Activated CD8-positive, alpha-beta T cell treated with anti-CD3 and anti-CD28 coated beads for 36 hours (primary cell): ENCODE measurements around the gene HSD11B1. TPM values are rescaled to one million over a fixed set of nuclear protein-coding genes. Genes with fewer than 3 reads are reported as not detected.

ENCODE experiments used
- ATAC-seq: fragments of 200-7000 bp; cut with Tn5 transposase; one replicate; pipeline ENCODE4 v1.10.0; 2021; ENCODE audit warnings: mild to moderate bottlenecking, moderate library complexity
- CTCF ChIA-PET: fragments of 350-600 bp; sonication (Branson Sonifier 250); formaldehyde crosslinking; loops from one replicate; lab custom pipeline; 2021; ENCODE audit warnings: antibody characterized with exemption; lab: Charles Lee
- POLR2A ChIA-PET: fragments of 350-600 bp; sonication (Branson Sonifier 250); formaldehyde crosslinking; loops from one replicate; lab custom pipeline; 2021; ENCODE audit warnings: antibody characterized with exemption; lab: Charles Lee
- DNase-seq: peaks from one replicate; pipeline ENCODE4 v3.0.0-alpha.2; 2020
- H3K27ac Mint-ChIP-seq: one replicate; pipeline ENCODE4 v1.8.0; 2021; ENCODE audit warnings: mild to moderate bottlenecking, mixed read lengths
- H3K27me3 Mint-ChIP-seq: one replicate; pipeline ENCODE4 v1.8.0; 2021; ENCODE audit warnings: mixed read lengths
- H3K36me3 Mint-ChIP-seq: one replicate; pipeline ENCODE4 v1.8.0; 2021; ENCODE audit warnings: low read depth, mixed read lengths
- H3K4me1 Mint-ChIP-seq: one replicate; pipeline ENCODE4 v1.8.0; 2021; ENCODE audit warnings: low read depth, mixed read lengths
- H3K4me3 Mint-ChIP-seq: one replicate; pipeline ENCODE4 v1.8.0; 2021; ENCODE audit warnings: mild to moderate bottlenecking, moderate library complexity, mixed read lengths
- H3K9me3 Mint-ChIP-seq: one replicate; pipeline ENCODE4 v1.8.0; 2021; ENCODE audit warnings: mixed read lengths
- CTCF ChIP-seq: fragments of 200-600 bp; IDR thresholded peaks from one replicate; pipeline ENCODE4 v1.8.0; 2022; ENCODE audit warnings: antibody characterized with exemption, mild to moderate bottlenecking
- intact Hi-C: fragments of 100-400 bp; cut with micrococcal nuclease; formaldehyde crosslinking; loops from one replicate; pipeline ENCODE4 v1.10.0; 2022
- total RNA-seq, 2 experiments: library from RNA; stranded (reverse); gene quantifications; one replicate each; pipeline ENCODE4 v1.2.3, GENCODE V29; 2021

The HSD11B1 gene
- total RNA-seq, 2 experiments from 2014 or later, result 0.47 to 0.59 TPM

DNA sequence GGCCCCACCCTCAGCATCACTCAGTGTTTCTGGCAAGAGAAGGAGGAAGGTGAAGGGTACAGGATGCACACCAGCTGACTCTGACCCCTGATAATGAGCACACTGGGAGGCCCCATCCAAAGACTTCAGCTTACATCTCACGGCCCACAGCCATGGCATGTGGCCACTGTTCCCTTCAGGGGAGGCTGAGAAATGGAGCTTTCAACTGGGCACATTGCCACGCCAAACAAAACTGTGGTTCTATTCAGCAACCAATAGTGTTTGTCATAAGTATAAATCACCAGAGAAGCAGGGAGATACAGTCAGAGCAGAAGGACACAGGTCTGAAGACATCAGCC is 38.5 kb downstream of the HSD11B1 start:
- ChIA-PET CTCF (interaction anchor here (0.7 to 2.1 kb wide), 7 partner anchors 8 to 80 kb away, joined by 3 to 8 read pairs (median 3); no protein-coding TSS in a partner anchor), POLR2A (interaction anchor here (0.7 to 1.3 kb wide), 2 partner anchors 9 to 23 kb away, joined by 4 read pairs; no protein-coding TSS in a partner anchor)
- H3K4me1 Mint-ChIP-seq, result peaks cover 39% of the 10 kb centered on the region
- H3K27me3 Mint-ChIP-seq, result no peaks in the 10 kb centered on the region
- H3K9me3 Mint-ChIP-seq, result no peaks in the 10 kb centered on the region
- intact Hi-C loops, result loop anchor here (10.0 kb wide), 1 partner anchor 138 kb away; no protein-coding TSS in a partner anchor
- peak overlapping the region; percentile 4 for H3K27ac Mint-ChIP-seq
- no peak for DNase-seq
- H3K4me3 Mint-ChIP-seq, result no peak overlapping the region
- ATAC-seq, result no peak
- H3K36me3 Mint-ChIP-seq, result peaks cover 1% of the 10 kb centered on the region
- TF ChIP-seq CTCF, result no peak

- ChIA-PET CTCF (interaction anchor here (0.8 to 4.4 kb wide), 10 partner anchors 9 to 180 kb away, joined by 3 to 20 read pairs (median 4); partner anchors contain the start of gene TRAF3IP3), POLR2A (no interaction called here)
- Mint-ChIP-seq H3K4me1 (peaks cover 62% of the 10 kb centered on the region), H3K4me3 (no peak overlapping the region), H3K36me3 (peaks cover 1% of the 10 kb centered on the region), H3K27me3 (no peaks in the 10 kb centered on the region), H3K9me3 (no peaks in the 10 kb centered on the region), H3K27ac (peak overlapping the region; percentile 36)
- TF ChIP-seq CTCF, result no peak
- DNase-seq (no peak), ATAC-seq (no peak)
- intact Hi-C loops, result loop anchor here (2.0 to 10.0 kb wide), 4 partner anchors 39 to 170 kb away; no protein-coding TSS in a partner anchor
Observed at GRCh38 chr1:209746451-209747165, 42.0 kb downstream of the HSD11B1 start.

DNA sequence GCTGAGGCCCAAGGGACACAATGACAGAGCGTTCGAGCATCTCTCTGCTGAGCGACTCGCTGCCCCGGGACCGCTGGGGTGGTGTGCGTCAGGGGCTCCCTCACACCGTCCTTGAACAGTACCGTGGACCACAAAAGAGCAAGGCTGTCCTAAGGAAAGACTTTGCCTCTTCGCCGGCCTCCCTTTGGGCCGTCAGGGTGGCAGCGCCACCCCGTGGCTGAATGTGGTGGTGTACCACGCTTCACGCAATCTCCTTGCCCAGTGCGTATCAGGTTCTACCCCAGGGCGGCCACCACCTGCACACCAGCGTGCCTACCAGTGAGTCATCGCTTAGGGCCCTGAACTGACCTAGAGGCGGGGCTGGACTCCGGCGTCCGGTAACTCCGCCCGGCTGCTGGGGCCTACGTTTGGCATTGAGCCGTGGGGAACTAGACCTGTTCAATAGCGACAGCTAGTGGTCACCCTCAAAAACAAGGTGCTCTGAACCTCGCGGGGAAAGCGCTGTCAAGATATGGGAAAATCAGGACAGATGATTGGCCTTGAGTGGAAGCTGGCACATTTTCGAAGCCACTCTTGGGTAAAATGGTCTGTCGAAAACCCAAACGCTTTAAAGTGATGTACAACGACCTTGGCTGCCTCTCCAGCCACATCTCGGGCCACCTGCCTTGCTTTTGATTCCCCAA is 43.1 kb downstream of the HSD11B1 start:
- Mint-ChIP-seq H3K27ac (peak overlapping the region; percentile 95), H3K4me1 (peaks cover 64% of the 10 kb centered on the region), H3K27me3 (no peaks in the 10 kb centered on the region), H3K4me3 (peak overlapping the region; percentile 53), H3K36me3 (no peaks in the 10 kb centered on the region), H3K9me3 (no peaks in the 10 kb centered on the region)
- intact Hi-C loops, result loop anchor here (2.0 to 10.0 kb wide), 5 partner anchors 40 to 179 kb away; no protein-coding TSS in a partner anchor
- ChIA-PET POLR2A (interaction anchor here (1.1 to 13.2 kb wide), 6 partner anchors 9 to 74 kb away, joined by 3 to 242 read pairs (median 4); partner anchors contain the start of genes C1orf74 and G0S2), CTCF (interaction anchor here (0.6 to 4.4 kb wide), 46 partner anchors 9 to 183 kb away, joined by 3 to 42 read pairs (median 6); partner anchors contain the start of genes C1orf74, CAMK1G, G0S2 and TRAF3IP3)
- TF ChIP-seq CTCF, result peak; percentile 97
- ATAC-seq (peak; percentile 79), DNase-seq (peak; percentile 95)

GRCh38 chr1:209748620-209749019 is 44.0 kb downstream of the HSD11B1 start:
- CTCF ChIA-PET, result interaction anchor here (0.7 to 4.4 kb wide), 45 partner anchors 8 to 184 kb away, joined by 3 to 42 read pairs (median 6); partner anchors contain the start of genes C1orf74, CAMK1G, G0S2 and TRAF3IP3
- DNase-seq (peak; percentile 42), ATAC-seq (no peak)
- no peak for TF ChIP-seq CTCF
- Mint-ChIP-seq H3K27me3 (no peaks in the 10 kb centered on the region), H3K9me3 (no peaks in the 10 kb centered on the region), H3K27ac (peak overlapping the region; percentile 95), H3K4me3 (peak overlapping the region; percentile 53), H3K4me1 (peaks cover 68% of the 10 kb centered on the region), H3K36me3 (no peaks in the 10 kb centered on the region)
- intact Hi-C loops, result loop anchor here (2.0 to 10.0 kb wide), 4 partner anchors 41 to 180 kb away; no protein-coding TSS in a partner anchor
- POLR2A ChIA-PET, result interaction anchor here (1.1 to 13.2 kb wide), 10 partner anchors 8 to 75 kb away, joined by 3 to 242 read pairs (median 4); partner anchors contain the start of genes C1orf74 and G0S2
